Epithelial cell of esophagus (primary cell): Measurements from ENCODE around the gene CCDC191.

ENCODE experiments used
- DNase-seq: peaks from one replicate; pipeline ENCODE4 v3.0.0; 2010; ENCODE audit warnings: low read depth
- H3K4me3 ChIP-seq: 2 replicates; pipeline ENCODE4 v1.5.1; 2011; ENCODE audit warnings: mild to moderate bottlenecking, low read length, control low read depth
- CTCF ChIP-seq: IDR thresholded peaks from 2 replicates; pipeline ENCODE4 v1.5.1; 2011; ENCODE audit warnings: low read depth, mild to moderate bottlenecking, low read length, control low read depth, inconsistent platforms; ENCODE audit not compliant: insufficient read depth; ENCODE audit errors: missing control alignments

Gene CCDC191

DNA sequence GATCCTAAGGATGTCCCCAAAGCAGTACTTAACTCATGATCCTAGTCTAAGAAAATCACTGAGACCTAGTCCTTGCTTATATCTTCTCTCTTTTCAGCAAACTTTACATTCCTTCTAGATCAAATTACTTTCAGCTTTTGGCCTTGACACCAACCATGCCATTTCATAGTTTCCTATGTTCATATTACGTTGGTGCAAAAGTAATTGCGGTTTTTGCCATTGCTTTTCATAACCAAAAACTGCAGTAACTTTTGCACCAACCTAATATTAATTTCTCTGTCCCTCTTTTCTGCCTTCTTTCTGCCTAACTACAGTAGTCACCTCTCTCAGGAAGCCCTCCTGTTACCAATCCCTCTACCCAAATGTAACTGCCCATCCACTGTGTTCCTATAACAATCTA lies 36.8 kb downstream of the CCDC191 start:
- no peak for DNase-seq
- no peak for TF ChIP-seq CTCF
- no peak overlapping the region for H3K4me3 ChIP-seq

GRCh38 chr3:114014211-114014610 lies 42.1 kb downstream of the CCDC191 start:
- no peak for DNase-seq

DNA sequence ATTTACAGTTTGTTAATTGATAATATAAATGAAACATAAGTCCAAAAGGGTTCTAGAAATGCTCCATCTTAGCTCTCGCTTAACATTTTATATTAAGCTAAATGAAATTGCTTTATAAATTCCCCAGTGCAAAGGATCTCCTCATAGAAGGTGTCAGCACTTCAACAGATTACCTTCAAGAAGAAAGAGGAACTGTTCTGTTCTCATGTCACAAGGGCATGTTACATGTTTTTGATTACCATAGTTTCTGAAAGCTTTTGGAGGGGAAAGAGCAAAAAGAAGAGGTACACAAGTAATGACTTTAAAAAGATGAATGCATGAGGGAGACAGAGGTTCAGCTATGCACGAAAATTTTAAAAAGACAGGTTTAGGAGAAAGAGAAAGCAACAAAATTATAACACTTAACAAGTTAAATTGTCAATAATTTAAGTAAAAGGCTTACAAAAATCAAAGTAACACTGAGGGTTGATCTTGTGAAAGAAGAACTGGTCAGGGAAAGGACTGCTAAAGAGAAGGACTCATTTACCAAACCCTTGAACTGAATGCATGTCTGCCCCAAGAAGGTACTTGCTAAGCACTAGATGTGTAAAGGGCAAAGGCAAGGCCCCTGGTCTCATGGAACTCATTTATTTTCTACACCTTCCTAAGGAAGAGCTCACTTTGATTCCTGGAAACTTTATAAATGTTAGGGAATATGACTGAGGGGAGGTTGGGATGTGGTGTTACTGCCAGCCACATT lies 45.1 kb downstream of the CCDC191 start:
- no peak for DNase-seq

More at GRCh38 chr3:114014211-114014610, 42.1 kb downstream of the CCDC191 start:
- no peak for TF ChIP-seq CTCF
- H3K4me3 ChIP-seq, result no peak overlapping the region

GRCh38 chr3:114005481-114005880 lies 50.8 kb downstream of the CCDC191 start:
- H3K4me3 ChIP-seq, result no peak overlapping the region
- no peak for TF ChIP-seq CTCF
- DNase-seq, result no peak

More for the DNA sequence above, 45.1 kb downstream of the CCDC191 start:
- no peak overlapping the region for H3K4me3 ChIP-seq
- TF ChIP-seq CTCF, result no peak

GRCh38 chr3:113985541-113985940 lies 70.8 kb downstream of the CCDC191 start:
- no peak overlapping the region for H3K4me3 ChIP-seq
- no peak for TF ChIP-seq CTCF
- DNase-seq, result no peak

- no peak for DNase-seq
- H3K4me3 ChIP-seq, result no peak overlapping the region
- TF ChIP-seq CTCF, result no peak
Observed at GRCh38 chr3:113983544-113983943, 72.8 kb downstream of the CCDC191 start.

DNA sequence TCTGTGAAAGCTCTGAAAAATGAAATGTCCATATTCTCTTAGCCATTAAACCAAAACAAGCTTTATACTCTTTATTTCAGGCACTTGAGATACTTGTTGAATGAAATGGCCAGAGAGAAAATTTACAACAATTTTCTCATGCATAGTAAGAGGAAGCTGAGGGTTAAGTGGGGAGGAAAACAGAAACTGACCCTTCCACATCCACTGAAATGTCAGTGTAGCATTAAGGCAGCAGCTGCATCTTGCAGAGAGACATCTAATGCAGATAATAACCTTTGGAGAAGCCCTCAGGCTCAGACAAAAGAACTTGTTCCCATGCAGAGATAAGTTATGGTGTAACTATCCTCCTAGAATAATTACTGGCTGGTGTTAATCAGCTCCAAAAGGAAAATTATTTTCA lies 74.5 kb downstream of the CCDC191 start:
- no peak for DNase-seq
- no peak overlapping the region for H3K4me3 ChIP-seq
- TF ChIP-seq CTCF, result no peak
